GM12878 (cell line): ENCODE measurements around the gene RAPGEF1. TPM values are rescaled to one million over a fixed set of nuclear protein-coding genes. Genes with fewer than 3 reads are reported as not detected.

ENCODE experiments used
- ATF3 ChIP-seq: IDR thresholded peaks from 2 replicates; pipeline ENCODE4 v1.6.1; 2011; ENCODE audit warnings: low read depth, mild to moderate bottlenecking, low read length, moderate library complexity, borderline replicate concordance; ENCODE audit errors: extremely low read depth
- BMI1 ChIP-seq: fragments of 450-650 bp; IDR thresholded peaks from 2 replicates; pipeline ENCODE4 v1.6.1; 2016; ENCODE audit warnings: mild to moderate bottlenecking, moderate library complexity, borderline replicate concordance
- BRCA1 ChIP-seq: IDR thresholded peaks from 2 replicates; pipeline ENCODE4 v1.6.1; 2011; ENCODE audit warnings: low read depth, low read length, improper control_type of control experiment
- CHD1 ChIP-seq: IDR thresholded peaks from 2 replicates; pipeline ENCODE4 v1.6.1; 2012; ENCODE audit warnings: low read depth, low read length, improper control_type of control experiment
- CHD2 ChIP-seq: IDR thresholded peaks from 2 replicates; pipeline ENCODE4 v1.6.1; 2011; ENCODE audit warnings: low read depth, low read length, improper control_type of control experiment, borderline replicate concordance
- CREB1 ChIP-seq: IDR thresholded peaks from 2 replicates; pipeline ENCODE4 v1.6.1; 2012; ENCODE audit warnings: low read depth, mild to moderate bottlenecking, inconsistent platforms
- EP300 ChIP-seq, 2 experiments: fragments of 150-350 bp in 1 of 2; IDR thresholded peaks; 2 replicates each; pipeline ENCODE4 v1.6.1; 2011 to 2012; ENCODE audit warnings: low read depth in 2 of 2, low read length in 2 of 2, borderline replicate concordance in 1 of 2, improper control_type of control experiment in 1 of 2, inconsistent platforms in 1 of 2; ENCODE audit not compliant: control insufficient read depth in 1 of 2
- FOXK2 ChIP-seq: fragments of 450-650 bp; IDR thresholded peaks from 2 replicates; pipeline ENCODE4 v1.6.1; 2017; ENCODE audit warnings: mild to moderate bottlenecking, moderate library complexity
- JUND ChIP-seq: IDR thresholded peaks from 2 replicates; pipeline ENCODE4 v1.6.1; 2012; ENCODE audit warnings: low read depth, mild to moderate bottlenecking, low read length, improper control_type of control experiment, moderate library complexity
- KDM1A ChIP-seq: fragments of 200-600 bp; sonication (generic); IDR thresholded peaks from 2 replicates; pipeline ENCODE4 v1.6.1; 2016; ENCODE audit warnings: borderline replicate concordance
- LARP7 ChIP-seq: fragments of 450-650 bp; IDR thresholded peaks from 2 replicates; pipeline ENCODE4 v1.6.1; 2017; ENCODE audit warnings: mild to moderate bottlenecking
- MEF2A ChIP-seq: IDR thresholded peaks from 2 replicates; pipeline ENCODE4 v1.6.1; 2011; ENCODE audit warnings: low read depth, mild to moderate bottlenecking, low read length, moderate library complexity; ENCODE audit not compliant: insufficient read depth
- MLLT1 ChIP-seq: fragments of 450-650 bp; IDR thresholded peaks from 2 replicates; pipeline ENCODE4 v1.6.1; 2016; ENCODE audit warnings: mild to moderate bottlenecking
- MXI1 ChIP-seq: fragments of 150-350 bp; IDR thresholded peaks from 2 replicates; pipeline ENCODE4 v1.6.1; 2011; ENCODE audit warnings: low read depth, mild to moderate bottlenecking, inconsistent platforms, low read length, improper control_type of control experiment
- NR2F1 ChIP-seq: fragments of 450-650 bp; conservative IDR thresholded peaks from 2 replicates; pipeline ENCODE4 v1.6.1; 2017; ENCODE audit warnings: mild to moderate bottlenecking
- RB1 ChIP-seq: fragments of 450-650 bp; formaldehyde crosslinking; IDR thresholded peaks from 2 replicates; pipeline ENCODE4 v1.6.1; 2017; ENCODE audit warnings: mild to moderate bottlenecking, borderline replicate concordance
- SMC3 ChIP-seq: IDR thresholded peaks from 2 replicates; pipeline ENCODE4 v1.6.1; 2011; ENCODE audit warnings: low read length, improper control_type of control experiment, borderline replicate concordance
- TCF3 ChIP-seq: IDR thresholded peaks from 2 replicates; pipeline ENCODE4 v1.6.1; 2012; ENCODE audit warnings: low read depth, mild to moderate bottlenecking, low read length, borderline replicate concordance; ENCODE audit not compliant: insufficient read depth
- USF2 ChIP-seq: IDR thresholded peaks from 2 replicates; pipeline ENCODE4 v1.6.1; 2011; ENCODE audit warnings: low read depth, low read length, improper control_type of control experiment, borderline replicate concordance
- ZBTB4 ChIP-seq: fragments of 450-650 bp; formaldehyde crosslinking; IDR thresholded peaks from 2 replicates; pipeline ENCODE4 v1.4.0; 2022; ENCODE audit warnings: mild to moderate bottlenecking, moderate library complexity
- ZNF217 ChIP-seq: fragments of 450-650 bp; IDR thresholded peaks from 2 replicates; pipeline ENCODE4 v1.6.1; 2017; ENCODE audit warnings: antibody characterized with exemption, mild to moderate bottlenecking
- ZNF274 ChIP-seq: IDR thresholded peaks from one replicate; pipeline ENCODE4 v1.8.0; 2011; ENCODE audit not compliant: insufficient read length, insufficient read depth
- ZSCAN29 ChIP-seq: fragments of 450-650 bp; IDR thresholded peaks from 2 replicates; pipeline ENCODE4 v1.6.1; 2017; ENCODE audit warnings: mild to moderate bottlenecking, moderate library complexity
- ZZZ3 ChIP-seq: IDR thresholded peaks from 2 replicates; pipeline ENCODE4 v1.6.1; 2011; ENCODE audit warnings: low read depth; ENCODE audit not compliant: control insufficient read depth, insufficient read length
- polyA plus RNA-seq, 11 experiments: library from polyadenylated mRNA; depleted of rRNA in 4 of 11; unstranded in 6 of 11; stranded (reverse) in 5 of 11; fragments of >200 nt; fragmentation: Nextera tagmentation in 4 of 11; fragmentation: Illumina TruSeq in 1 of 11; extraction: Ambion mirVana in 4 of 11; extraction: Trizol in 1 of 11; gene quantifications; 1 replicate in 1 of 11; 2 replicates in 10 of 11; pipeline versions ENCODE4 v1.2.1 to v1.2.3, GENCODE V29; 2011 to 2016; ENCODE audit warnings: inconsistent platforms in 2 of 11, missing spikeins in 2 of 11, low read depth in 1 of 11
- total RNA-seq, 4 experiments: library from RNA; depleted of rRNA in 3 of 4; stranded (reverse); fragments of >200 nt in 3 of 4; fragmentation: Illumina TruSeq in 1 of 4; extraction: Trizol in 1 of 4; gene quantifications; 2 replicates each; pipeline versions ENCODE4 v1.2.1 to v1.2.3, GENCODE V29; 2013 to 2021
- TF ChIP-seq, protein P1 (sequence below): IDR thresholded peaks from 2 replicates; pipeline ENCODE4 v1.6.1; 2011; ENCODE audit warnings: borderline replicate concordance, low read depth, mild to moderate bottlenecking, moderate library complexity, low read length; ENCODE audit not compliant: insufficient read depth, poor library complexity, severe bottlenecking

The RAPGEF1 gene
- total and polyA plus RNA-seq, 10 of the 15 experiments (the other 5 are each of a cell fraction or from before 2014, with no cell fraction given): 0.42 to 113 (median 45.9) TPM

GRCh38 chr9:131707733-131708157 is 32.1 kb downstream of the RAPGEF1 start (continued):
- TF ChIP-seq USF2: no peak; the same call in 1 of the 2 replicates
- 0 out of 4 replicates have a peak, but pooled peaks of 1 of the 2 experiments have one; percentile 32 for TF ChIP-seq EP300 (IDR thresholded peaks at IDR 0.05; ENCODE audit: borderline replicate concordance in 1 of 2, control insufficient read depth in 1 of 2, low read depth in 2 of 2, low read length in 2 of 2)
- TF ChIP-seq RB1: no peak
- no peak for TF ChIP-seq CREB1
- no peak; the same call in 1 of the 2 replicates for TF ChIP-seq ZNF217
- TF ChIP-seq TCF3: no peak
- TF ChIP-seq ZNF274: no peak
- no peak for TF ChIP-seq LARP7
- TF ChIP-seq SMC3: no peak
- TF ChIP-seq MLLT1: no peak
- TF ChIP-seq ZSCAN29: no peak
- no peak for TF ChIP-seq CHD2
- no peak for TF ChIP-seq CHD1
- TF ChIP-seq FOXK2: no peak
- no peak for TF ChIP-seq ZBTB4 (CRISPR knock-in tag)
- TF ChIP-seq ZZZ3: no peak
- no peak; the same call in 1 of the 2 replicates for TF ChIP-seq MXI1
- no peak for TF ChIP-seq ATF3
- no peak for TF ChIP-seq KDM1A
- no peak for TF ChIP-seq MEF2A
- TF ChIP-seq, protein P1, sequence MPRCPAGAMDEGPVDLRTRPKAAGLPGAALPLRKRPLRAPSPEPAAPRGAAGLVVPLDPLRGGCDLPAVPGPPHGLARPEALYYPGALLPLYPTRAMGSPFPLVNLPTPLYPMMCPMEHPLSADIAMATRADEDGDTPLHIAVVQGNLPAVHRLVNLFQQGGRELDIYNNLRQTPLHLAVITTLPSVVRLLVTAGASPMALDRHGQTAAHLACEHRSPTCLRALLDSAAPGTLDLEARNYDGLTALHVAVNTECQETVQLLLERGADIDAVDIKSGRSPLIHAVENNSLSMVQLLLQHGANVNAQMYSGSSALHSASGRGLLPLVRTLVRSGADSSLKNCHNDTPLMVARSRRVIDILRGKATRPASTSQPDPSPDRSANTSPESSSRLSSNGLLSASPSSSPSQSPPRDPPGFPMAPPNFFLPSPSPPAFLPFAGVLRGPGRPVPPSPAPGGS: no peak
- TF ChIP-seq NR2F1: no peak
- no peak for TF ChIP-seq BRCA1
- no peak for TF ChIP-seq JUND
- no peak for TF ChIP-seq BMI1
